ES-I3 (cell line): Measurements from ENCODE around the gene LRCH4.
"Not testable (repeated sequence)": the region's sequence is repeated elsewhere in the genome, so short reads cannot be mapped to it uniquely, and the experiment has no call there.

Experiments
- H3K36me3 ChIP-seq: 2 replicates; pipeline ENCODE4 v1.6.1; 2013; ENCODE audit warnings: mild to moderate bottlenecking, low read length, control low read depth, moderate library complexity; ENCODE audit not compliant: insufficient read depth
- H3K4me1 ChIP-seq: 2 replicates; pipeline ENCODE4 v1.6.1; 2013; ENCODE audit warnings: mild to moderate bottlenecking, control low read depth, low read length; ENCODE audit not compliant: insufficient read depth
- H3K9ac ChIP-seq: 2 replicates; pipeline ENCODE4 v1.6.1; 2013; ENCODE audit warnings: low read depth, mild to moderate bottlenecking, low read length, moderate library complexity
- H3K9me3 ChIP-seq: 2 replicates; pipeline ENCODE4 v1.6.1; 2013; ENCODE audit warnings: mild to moderate bottlenecking, low read length, moderate library complexity; ENCODE audit not compliant: control insufficient read depth, insufficient read depth

Gene LRCH4

GRCh38 chr7:100544386-100544785, 41.5 kb downstream of the LRCH4 start:
- H3K9ac ChIP-seq: no peak overlapping the region
- H3K9me3 ChIP-seq: no peaks in the 10 kb centered on the region
- peaks cover 63% of the 10 kb centered on the region for H3K4me1 ChIP-seq
- H3K36me3 ChIP-seq: no peaks in the 10 kb centered on the region

- Histone ChIP-seq H3K9me3 (no peaks in the 10 kb centered on the region), H3K4me1 (peaks cover 63% of the 10 kb centered on the region), H3K36me3 (no peaks in the 10 kb centered on the region), H3K9ac (no peak overlapping the region)
These were observed 42.3 kb downstream of the LRCH4 start for GRCh38 chr7:100543586-100543985.

GRCh38 chr7:100541309-100541708, 44.6 kb downstream of the LRCH4 start:
- H3K9me3 ChIP-seq, H3K36me3 ChIP-seq, H3K9ac ChIP-seq: not testable (repeated sequence)
- H3K4me1 ChIP-seq: peaks cover 46% of the 10 kb centered on the region

- H3K36me3 ChIP-seq: no peaks in the 10 kb centered on the region
- H3K9me3 ChIP-seq: no peaks in the 10 kb centered on the region
- peak overlapping the region; percentile 57 for H3K9ac ChIP-seq
- peaks cover 36% of the 10 kb centered on the region for H3K4me1 ChIP-seq
These were observed 45.7 kb downstream of the LRCH4 start for GRCh38 chr7:100540073-100540723.

GRCh38 chr7:100539436-100540006, 46.4 kb downstream of the LRCH4 start:
- peak overlapping the region; percentile 68 for H3K9ac ChIP-seq
- no peaks in the 10 kb centered on the region for H3K36me3 ChIP-seq
- no peaks in the 10 kb centered on the region for H3K9me3 ChIP-seq
- peaks cover 30% of the 10 kb centered on the region for H3K4me1 ChIP-seq

GRCh38 chr7:100538654-100539435, 47.1 kb downstream of the LRCH4 start, which contains the start of gene AGFG2:
AGFG2 (plus strand) TSS chr7:100539203; CDS start chr7:100539347, 144 bp downstream.
- Histone ChIP-seq H3K4me1 (peaks cover 24% of the 10 kb centered on the region), H3K9ac (peak within 1 kb of the TSS; percentile 68), H3K9me3 (no peaks in the 10 kb centered on the region), H3K36me3 (no peaks in the 10 kb centered on the region)

GRCh38 chr7:100538348-100538653, 47.6 kb downstream of the LRCH4 start:
- Histone ChIP-seq H3K9me3 (no peaks in the 10 kb centered on the region), H3K4me1 (peaks cover 19% of the 10 kb centered on the region), H3K9ac (peak overlapping the region; percentile 56; the same call in 1 of the 2 replicates), H3K36me3 (no peaks in the 10 kb centered on the region)

GRCh38 chr7:100536695-100537094, 49.2 kb downstream of the LRCH4 start:
- H3K9ac ChIP-seq, H3K36me3 ChIP-seq, H3K9me3 ChIP-seq: not testable (repeated sequence)
- peaks cover 10% of the 10 kb centered on the region for H3K4me1 ChIP-seq

- H3K4me1 ChIP-seq, H3K36me3 ChIP-seq, H3K9ac ChIP-seq, H3K9me3 ChIP-seq: not testable (repeated sequence)
These were observed 49.9 kb downstream of the LRCH4 start for GRCh38 chr7:100535982-100536381.

GRCh38 chr7:100532165-100533022, 53.5 kb downstream of the LRCH4 start:
- H3K4me1 ChIP-seq: no peaks in the 10 kb centered on the region
- H3K36me3 ChIP-seq: no peaks in the 10 kb centered on the region
- H3K9ac ChIP-seq: no peak overlapping the region
- no peaks in the 10 kb centered on the region for H3K9me3 ChIP-seq

GRCh38 chr7:100528108-100528866, 57.6 kb downstream of the LRCH4 start:
- H3K36me3 ChIP-seq, H3K4me1 ChIP-seq, H3K9ac ChIP-seq, H3K9me3 ChIP-seq: not testable (repeated sequence)
